ENCODE results near the gene GALNT16.

GRCh38 chr14:69281450-69282169 is 21.7 kb downstream of the GALNT16 start:
- TF ChIP-seq POLR2AphosphoS5 (IDR thresholded peaks at IDR 0.05; ENCODE audit: borderline replicate concordance, low read depth, low read length) = no peak
- TF ChIP-seq EZH2 (IDR thresholded peaks at IDR 0.05) = no peak

Measured in SK-N-MC (cell line).